GM12878 (cell line): Measurements from ENCODE around the gene RAD51B. TPM values are rescaled to one million over a fixed set of nuclear protein-coding genes. Genes with fewer than 3 reads are reported as not detected.

Source experiments
- ATAC-seq: fragments of 200-7000 bp; cut with Tn5 transposase; 3 replicates; pipeline ENCODE4 v1.9.1; 2020; ENCODE audit warnings: mild to moderate bottlenecking, moderate library complexity
- BruUV-seq: library from RNA; stranded (reverse); fragments of 400-500 nt; replicated peaks from 2 replicates; lab custom pipeline; 2021; lab: Mats Ljungman, UMichigan
- CTCF ChIA-PET: fragments of 300-600 bp; sonication (Branson Sonifier 250); formaldehyde crosslinking; extraction: SDS; loops from one replicate; lab custom pipeline; 2021; ENCODE audit warnings: inconsistent platforms; lab: Yijun Ruan, JAX
- POLR2A ChIA-PET: fragments of 350-600 bp; formaldehyde crosslinking; extraction: SDS; loops from one replicate; lab custom pipeline; 2021; ENCODE audit warnings: inconsistent platforms; lab: Charles Lee
- RAD21 ChIA-PET: fragments of 300-600 bp; sonication (Branson Sonifier 250); formaldehyde crosslinking; loops from one replicate; lab custom pipeline; 2023; ENCODE audit warnings: antibody characterized with exemption; ENCODE audit not compliant: unreplicated experiment; lab: Charles Lee
- SMC1A ChIA-PET: fragments of 300-600 bp; sonication (Branson Sonifier 250); formaldehyde crosslinking; loops from one replicate; lab custom pipeline; 2023; ENCODE audit not compliant: unreplicated experiment, uncharacterized antibody; lab: Charles Lee
- DNase-seq: peaks from one replicate; pipeline ENCODE4 v3.0.0-alpha.2; 2011; ENCODE audit warnings: low read depth, low spot score
- FAIRE-seq: peaks from 3 replicates; lab custom pipeline; 2011; peaks lifted over from hg19 to GRCh38; lab: Jason Lieb, UNC
- H2AFZ ChIP-seq: 2 replicates; pipeline ENCODE4 v1.6.0; 2011; ENCODE audit warnings: low read depth, low read length, control low read depth; ENCODE audit not compliant: control insufficient read depth
- H3K27ac ChIP-seq: 2 replicates; pipeline ENCODE4 v1.5.1; 2011; ENCODE audit warnings: control low read depth; ENCODE audit not compliant: control insufficient read depth, insufficient read depth
- H3K27me3 ChIP-seq, 2 experiments: replicated peaks in 1 of 2; 2 replicates each; pipeline versions ENCODE4 v1.6.0 to v1.6.1; 2011; ENCODE audit warnings: low read length in 1 of 2; ENCODE audit not compliant: control insufficient read depth in 2 of 2, insufficient read depth in 2 of 2
- H3K36me3 ChIP-seq, 2 experiments: 2 replicates each; pipeline ENCODE4 v1.5.1; 2011; ENCODE audit warnings: low read length in 1 of 2; ENCODE audit not compliant: control insufficient read depth in 2 of 2, insufficient read depth in 2 of 2
- H3K4me1 ChIP-seq: 2 replicates; pipeline ENCODE4 v1.6.1; 2011; ENCODE audit warnings: mild to moderate bottlenecking, low read length, moderate library complexity, mixed read lengths; ENCODE audit not compliant: control insufficient read depth, insufficient read depth
- H3K4me2 ChIP-seq: 2 replicates; pipeline ENCODE4 v1.6.0; 2011; ENCODE audit warnings: control low read depth; ENCODE audit not compliant: control insufficient read depth, insufficient read depth
- H3K4me3 ChIP-seq: fragments of 200-600 bp; sonication (generic); 2 replicates; pipeline ENCODE4 v1.5.1; 2016
- H3K79me2 ChIP-seq: 2 replicates; pipeline ENCODE4 v1.6.0; 2011; ENCODE audit warnings: low read length; ENCODE audit not compliant: control insufficient read depth, insufficient read depth
- H3K9ac ChIP-seq: 2 replicates; pipeline ENCODE4 v1.8.0; 2011; ENCODE audit warnings: low read length, control low read depth, mixed read lengths; ENCODE audit not compliant: control insufficient read depth, insufficient read depth
- H3K9me3 ChIP-seq: replicated peaks from 3 replicates; pipeline ENCODE4 v1.5.1; 2011; ENCODE audit warnings: mild to moderate bottlenecking, low read length; ENCODE audit not compliant: control insufficient read depth, insufficient read depth
- H4K20me1 ChIP-seq: 2 replicates; pipeline ENCODE4 v1.6.0; 2011; ENCODE audit not compliant: control insufficient read depth, insufficient read depth
- CHD1 ChIP-seq: IDR thresholded peaks from 2 replicates; pipeline ENCODE4 v1.6.1; 2012; ENCODE audit warnings: low read depth, low read length, improper control_type of control experiment
- EGR1 ChIP-seq, 2 experiments: IDR thresholded peaks; 1 replicate in 1 of 2; 2 replicates in 1 of 2; pipeline ENCODE4 v1.6.1; 2011 to 2012; ENCODE audit warnings: low read depth in 2 of 2, low read length in 2 of 2, borderline replicate concordance in 1 of 2, mild to moderate bottlenecking in 1 of 2, moderate library complexity in 1 of 2
- ELK1 ChIP-seq: IDR thresholded peaks from 2 replicates; pipeline ENCODE4 v1.6.1; 2012; ENCODE audit warnings: low read depth, low read length, improper control_type of control experiment
- HDAC2 ChIP-seq: fragments of 200-600 bp; sonication (generic); IDR thresholded peaks from 2 replicates; pipeline ENCODE4 v1.6.1; 2017
- KLF5 ChIP-seq: fragments of 450-650 bp; IDR thresholded peaks from 2 replicates; pipeline ENCODE4 v1.6.1; 2014; ENCODE audit warnings: mild to moderate bottlenecking; ENCODE audit not compliant: partially characterized antibody
- MEF2B ChIP-seq: fragments of 450-650 bp; IDR thresholded peaks from 2 replicates; pipeline ENCODE4 v1.6.1; 2018; ENCODE audit warnings: mild to moderate bottlenecking, moderate library complexity; ENCODE audit not compliant: partially characterized antibody, poor library complexity, severe bottlenecking
- POLR2A ChIP-seq: IDR thresholded peaks from 2 replicates; pipeline ENCODE4 v1.6.1; 2011; ENCODE audit warnings: low read depth, mild to moderate bottlenecking, low read length
- RELB ChIP-seq: fragments of 450-650 bp; IDR thresholded peaks from 2 replicates; pipeline ENCODE4 v1.6.1; 2017; ENCODE audit warnings: low read depth, mild to moderate bottlenecking, moderate library complexity
- SKIL ChIP-seq: fragments of 450-650 bp; IDR thresholded peaks from 2 replicates; pipeline ENCODE4 v1.6.1; 2017; ENCODE audit warnings: mild to moderate bottlenecking, low read depth, inconsistent platforms; ENCODE audit not compliant: poor library complexity, severe bottlenecking
- SP1 ChIP-seq: IDR thresholded peaks from one replicate; pipeline ENCODE4 v1.6.1; 2011; ENCODE audit warnings: low read depth, low read length
- USF1 ChIP-seq: IDR thresholded peaks from 2 replicates; pipeline ENCODE4 v1.6.1; 2011; ENCODE audit warnings: borderline replicate concordance, low read depth, mild to moderate bottlenecking, moderate library complexity, mixed read lengths, low read length; ENCODE audit not compliant: insufficient read depth; ENCODE audit errors: extremely low read length
- ZSCAN29 ChIP-seq: fragments of 450-650 bp; IDR thresholded peaks from 2 replicates; pipeline ENCODE4 v1.6.1; 2017; ENCODE audit warnings: mild to moderate bottlenecking, moderate library complexity
- WGBS: methylation state at CpG from one replicate; pipeline ENCODE4 v1.1.6; 2016; ENCODE audit warnings: low lambda C conversion rate; ENCODE audit not compliant: insufficient replicate concordance, insufficient coverage; ENCODE audit errors: missing lambda C conversion rate; 5-methylcytosine and 5-hydroxymethylcytosine counted together
- in situ Hi-C: fragments of 300-500 bp; cut with MboI; formaldehyde crosslinking; loops from 9 replicates; pipeline ENCODE4 v1.14.3; 2018; ENCODE audit warnings: mixed read lengths
- intact Hi-C: fragments of 100-400 bp; cut with micrococcal nuclease; formaldehyde crosslinking; loops from one replicate; pipeline ENCODE4 v1.14.2; 2022; ENCODE audit not compliant: unreplicated experiment
- polyA plus RNA-seq, 11 experiments: library from polyadenylated mRNA; depleted of rRNA in 4 of 11; unstranded in 6 of 11; stranded (reverse) in 5 of 11; fragments of >200 nt; fragmentation: Nextera tagmentation in 4 of 11; fragmentation: Illumina TruSeq in 1 of 11; extraction: Ambion mirVana in 4 of 11; extraction: Trizol in 1 of 11; gene quantifications; 1 replicate in 1 of 11; 2 replicates in 10 of 11; pipeline versions ENCODE4 v1.2.1 to v1.2.3, GENCODE V29; 2011 to 2016; ENCODE audit warnings: inconsistent platforms in 2 of 11, missing spikeins in 2 of 11, low read depth in 1 of 11
- total RNA-seq, 4 experiments: library from RNA; depleted of rRNA in 3 of 4; stranded (reverse); fragments of >200 nt in 3 of 4; fragmentation: Illumina TruSeq in 1 of 4; extraction: Trizol in 1 of 4; gene quantifications; 2 replicates each; pipeline versions ENCODE4 v1.2.1 to v1.2.3, GENCODE V29; 2013 to 2021
- TF ChIP-seq, protein P1 (sequence below): fragments of 450-650 bp; IDR thresholded peaks from 2 replicates; pipeline ENCODE4 v1.6.1; 2016; ENCODE audit warnings: mild to moderate bottlenecking
- TF ChIP-seq, protein P2 (sequence below): fragments of 450-650 bp; IDR thresholded peaks from 2 replicates; pipeline ENCODE4 v1.6.1; 2018; ENCODE audit warnings: borderline replicate concordance, mild to moderate bottlenecking; ENCODE audit not compliant: partially characterized antibody

The RAD51B gene
- total and polyA plus RNA-seq, 10 of the 15 experiments (the other 5 are each of a cell fraction or from before 2014, with no cell fraction given), result 9.8 to 26.8 (median 21.3) TPM

- no peak overlapping the region for H3K4me3 ChIP-seq
- H3K9me3 ChIP-seq, result peaks cover 9% of the 10 kb centered on the region
- BruUV-seq, result no TSS peak
- H3K36me3 ChIP-seq, result no peaks in the 10 kb centered on the region
- ChIA-PET RAD21 (interaction anchor here (0.6 kb wide), 1 partner anchor 667 kb away, joined by 3 read pairs; no protein-coding TSS in a partner anchor), POLR2A (no interaction called here), CTCF (interaction anchor here (0.8 to 0.9 kb wide), 2 partner anchors 119 to 251 kb away, joined by 3 read pairs; no protein-coding TSS in a partner anchor), SMC1A (interaction anchor here (0.8 to 1.0 kb wide), 4 partner anchors 10 to 670 kb away, joined by 3 to 5 read pairs (median 3); no protein-coding TSS in a partner anchor)
- in situ Hi-C loops, result no loop called here
- H2AFZ ChIP-seq, result no peak overlapping the region
- H3K4me2 ChIP-seq, result no peak overlapping the region
- no peaks in the 10 kb centered on the region for H3K27me3 ChIP-seq
- no peaks in the 10 kb centered on the region for H3K4me1 ChIP-seq
- intact Hi-C loops, result no loop called here
- H3K79me2 ChIP-seq, result no peaks in the 10 kb centered on the region
- DNase-seq (no peak), ATAC-seq (no peak), FAIRE-seq (no peak)
- H4K20me1 ChIP-seq, result no peaks in the 10 kb centered on the region
- no peak overlapping the region for H3K27ac ChIP-seq
- no peak overlapping the region for H3K9ac ChIP-seq
- 81% methylated on average over 4 of the region's 4 CpGs for WGBS
- TF ChIP-seq, protein P1, sequence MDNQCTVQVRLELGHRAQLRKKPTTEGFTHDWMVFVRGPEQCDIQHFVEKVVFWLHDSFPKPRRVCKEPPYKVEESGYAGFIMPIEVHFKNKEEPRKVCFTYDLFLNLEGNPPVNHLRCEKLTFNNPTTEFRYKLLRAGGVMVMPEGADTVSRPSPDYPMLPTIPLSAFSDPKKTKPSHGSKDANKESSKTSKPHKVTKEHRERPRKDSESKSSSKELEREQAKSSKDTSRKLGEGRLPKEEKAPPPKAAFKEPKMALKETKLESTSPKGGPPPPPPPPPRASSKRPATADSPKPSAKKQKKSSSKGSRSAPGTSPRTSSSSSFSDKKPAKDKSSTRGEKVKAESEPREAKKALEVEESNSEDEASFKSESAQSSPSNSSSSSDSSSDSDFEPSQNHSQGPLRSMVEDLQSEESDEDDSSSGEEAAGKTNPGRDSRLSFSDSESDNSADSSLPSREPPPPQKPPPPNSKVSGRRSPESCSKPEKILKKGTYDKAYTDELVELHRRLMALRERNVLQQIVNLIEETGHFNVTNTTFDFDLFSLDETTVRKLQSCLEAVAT, result no peak
- TF ChIP-seq CHD1 (no peak), POLR2A (no peak), EGR1 (IDR thresholded peaks at IDR 0.05; ENCODE audit: borderline replicate concordance in 1 of 2, low read depth in 2 of 2, low read length in 2 of 2) (no peak), SKIL (no peak), KLF5 (no peak), USF1 (no peak), RELB (no peak), ELK1 (no peak), MEF2B (no peak), ZSCAN29 (no peak), HDAC2 (no peak), SP1 (no peak)
- TF ChIP-seq, protein P2, sequence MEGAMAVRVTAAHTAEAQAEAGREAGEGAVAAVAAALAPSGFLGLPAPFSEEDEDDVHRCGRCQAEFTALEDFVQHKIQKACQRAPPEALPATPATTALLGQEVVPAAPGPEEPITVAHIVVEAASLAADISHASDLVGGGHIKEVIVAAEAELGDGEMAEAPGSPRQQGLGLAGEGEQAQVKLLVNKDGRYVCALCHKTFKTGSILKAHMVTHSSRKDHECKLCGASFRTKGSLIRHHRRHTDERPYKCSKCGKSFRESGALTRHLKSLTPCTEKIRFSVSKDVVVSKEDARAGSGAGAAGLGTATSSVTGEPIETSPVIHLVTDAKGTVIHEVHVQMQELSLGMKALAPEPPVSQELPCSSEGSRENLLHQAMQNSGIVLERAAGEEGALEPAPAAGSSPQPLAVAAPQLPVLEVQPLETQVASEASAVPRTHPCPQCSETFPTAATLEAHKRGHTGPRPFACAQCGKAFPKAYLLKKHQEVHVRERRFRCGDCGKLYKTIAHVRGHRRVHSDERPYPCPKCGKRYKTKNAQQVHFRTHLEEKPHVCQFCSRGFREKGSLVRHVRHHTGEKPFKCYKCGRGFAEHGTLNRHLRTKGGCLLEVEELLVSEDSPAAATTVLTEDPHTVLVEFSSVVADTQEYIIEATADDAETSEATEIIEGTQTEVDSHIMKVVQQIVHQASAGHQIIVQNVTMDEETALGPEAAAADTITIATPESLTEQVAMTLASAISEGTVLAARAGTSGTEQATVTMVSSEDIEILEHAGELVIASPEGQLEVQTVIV, result no peak
Observed at GRCh38 chr14:68611599-68611998, 792.0 kb downstream of the RAD51B start.
